HG02623 (cell line): ENCODE measurements around the gene CLUH.

Source experiments
- ATAC-seq: cut with Tn5 transposase; IDR thresholded peaks from one replicate; pipeline ENCODE4 v1.9.1; 2021; ENCODE audit warnings: moderate library complexity; ENCODE audit not compliant: unreplicated experiment

CLUH gene, protein sequence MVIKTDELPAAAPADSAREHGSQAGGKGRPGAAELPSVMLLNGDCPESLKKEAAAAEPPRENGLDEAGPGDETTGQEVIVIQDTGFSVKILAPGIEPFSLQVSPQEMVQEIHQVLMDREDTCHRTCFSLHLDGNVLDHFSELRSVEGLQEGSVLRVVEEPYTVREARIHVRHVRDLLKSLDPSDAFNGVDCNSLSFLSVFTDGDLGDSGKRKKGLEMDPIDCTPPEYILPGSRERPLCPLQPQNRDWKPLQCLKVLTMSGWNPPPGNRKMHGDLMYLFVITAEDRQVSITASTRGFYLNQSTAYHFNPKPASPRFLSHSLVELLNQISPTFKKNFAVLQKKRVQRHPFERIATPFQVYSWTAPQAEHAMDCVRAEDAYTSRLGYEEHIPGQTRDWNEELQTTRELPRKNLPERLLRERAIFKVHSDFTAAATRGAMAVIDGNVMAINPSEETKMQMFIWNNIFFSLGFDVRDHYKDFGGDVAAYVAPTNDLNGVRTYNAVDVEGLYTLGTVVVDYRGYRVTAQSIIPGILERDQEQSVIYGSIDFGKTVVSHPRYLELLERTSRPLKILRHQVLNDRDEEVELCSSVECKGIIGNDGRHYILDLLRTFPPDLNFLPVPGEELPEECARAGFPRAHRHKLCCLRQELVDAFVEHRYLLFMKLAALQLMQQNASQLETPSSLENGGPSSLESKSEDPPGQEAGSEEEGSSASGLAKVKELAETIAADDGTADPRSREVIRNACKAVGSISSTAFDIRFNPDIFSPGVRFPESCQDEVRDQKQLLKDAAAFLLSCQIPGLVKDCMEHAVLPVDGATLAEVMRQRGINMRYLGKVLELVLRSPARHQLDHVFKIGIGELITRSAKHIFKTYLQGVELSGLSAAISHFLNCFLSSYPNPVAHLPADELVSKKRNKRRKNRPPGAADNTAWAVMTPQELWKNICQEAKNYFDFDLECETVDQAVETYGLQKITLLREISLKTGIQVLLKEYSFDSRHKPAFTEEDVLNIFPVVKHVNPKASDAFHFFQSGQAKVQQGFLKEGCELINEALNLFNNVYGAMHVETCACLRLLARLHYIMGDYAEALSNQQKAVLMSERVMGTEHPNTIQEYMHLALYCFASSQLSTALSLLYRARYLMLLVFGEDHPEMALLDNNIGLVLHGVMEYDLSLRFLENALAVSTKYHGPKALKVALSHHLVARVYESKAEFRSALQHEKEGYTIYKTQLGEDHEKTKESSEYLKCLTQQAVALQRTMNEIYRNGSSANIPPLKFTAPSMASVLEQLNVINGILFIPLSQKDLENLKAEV (N-terminal part only)

GRCh38 chr17:2711608-2712299, at the start of gene CLUH:
Gene CLUH (minus strand): TSS chr17:2711764. CDS start chr17:2711661, 103 bp downstream.
- peak; percentile 68 for ATAC-seq

DNA sequence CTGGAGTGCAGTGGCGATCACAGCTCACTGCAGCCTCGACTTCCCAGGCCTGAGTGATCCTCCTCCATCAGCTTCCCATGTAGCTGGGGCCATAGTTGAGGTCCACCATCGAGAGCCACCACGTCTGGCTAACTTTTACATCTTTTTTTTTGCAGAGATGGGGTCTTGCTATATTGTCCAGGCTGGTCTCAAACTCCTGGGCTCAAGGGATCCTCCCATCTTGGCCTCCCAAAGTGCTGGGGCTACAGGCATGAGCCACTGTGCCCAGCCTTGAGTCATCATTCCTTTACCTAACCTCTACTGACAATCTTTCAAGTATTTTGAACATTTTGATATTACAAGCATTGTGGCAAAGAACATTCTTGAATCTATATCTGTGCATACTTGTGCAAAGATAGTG, 47.3 kb upstream of the CLUH start:
- no peak for ATAC-seq

- no peak for ATAC-seq
These were observed 44.5 kb upstream of the CLUH start for GRCh38 chr17:2755891-2756724.

DNA sequence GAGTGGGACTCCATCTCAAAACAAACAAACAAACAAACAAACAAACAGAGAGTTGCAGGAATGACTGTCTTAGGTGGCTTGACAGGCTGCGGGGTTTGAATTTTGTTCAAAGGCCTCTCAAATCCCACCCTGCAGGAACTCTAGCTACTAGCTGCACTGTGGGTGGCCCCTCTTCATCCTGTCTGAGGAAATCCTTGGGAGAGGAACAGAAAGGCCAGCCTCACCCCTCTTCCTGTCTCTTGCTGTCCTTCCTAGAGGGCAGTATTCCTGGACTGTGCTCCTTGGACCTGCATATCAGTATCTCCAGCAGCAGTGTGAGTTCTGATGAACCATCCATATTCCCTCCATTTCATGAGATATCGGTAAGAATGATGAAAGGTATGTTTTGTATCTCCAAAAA, 39.9 kb upstream of the CLUH start:
- ATAC-seq = no peak

DNA sequence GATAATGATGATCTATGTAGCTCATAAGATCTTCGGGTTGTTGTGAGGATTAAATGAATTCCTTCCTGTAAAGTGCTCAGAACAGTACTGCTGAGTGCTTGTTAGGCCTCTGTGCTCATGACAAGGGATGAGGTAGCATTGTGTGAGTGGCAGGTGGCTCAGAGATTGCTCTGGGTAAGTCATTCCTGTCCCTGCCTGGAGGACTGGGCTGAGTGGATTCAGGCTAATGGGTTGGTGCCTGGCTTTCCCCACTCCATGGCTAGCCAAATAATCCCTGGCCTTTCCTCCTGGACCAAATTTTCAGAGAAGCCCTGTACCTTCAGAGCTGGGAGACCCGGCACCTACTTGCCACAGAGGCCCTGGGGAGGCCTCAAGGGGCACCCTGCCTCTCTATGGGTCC, 39.2 kb upstream of the CLUH start:
- no peak for ATAC-seq

- no peak for ATAC-seq
These were observed 38.2 kb upstream of the CLUH start for GRCh38 chr17:2749784-2750181.

- ATAC-seq = no peak
These were observed 37.7 kb upstream of the CLUH start, which contains the start of gene CCDC92B for GRCh38 chr17:2749058-2749783. Gene CCDC92B (minus strand): TSS chr17:2749652. CDS start chr17:2735145, 14,507 bp downstream.

- no peak for ATAC-seq
These were observed 33.9 kb upstream of the CLUH start for GRCh38 chr17:2745317-2746037.

DNA sequence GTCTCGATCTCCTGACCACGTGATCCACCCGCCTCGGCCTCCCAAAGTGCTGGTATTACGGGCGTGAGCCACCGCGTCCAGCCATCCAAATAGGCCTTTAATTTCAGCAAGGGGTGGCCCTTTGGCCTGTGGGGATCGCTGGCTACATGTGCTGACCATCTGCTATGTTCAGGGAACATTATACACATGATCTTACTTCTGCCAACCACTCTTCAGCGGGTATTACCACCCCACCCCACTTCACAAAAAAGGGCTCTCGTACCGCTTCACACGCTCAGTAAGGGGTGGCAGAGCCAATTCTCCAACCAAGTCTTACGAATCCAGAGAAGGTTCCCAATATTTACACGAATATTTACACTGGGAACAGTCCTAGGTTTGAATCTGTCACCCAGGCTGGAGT, 26.1 kb upstream of the CLUH start:
- no peak for ATAC-seq

- ATAC-seq = no peak
These were observed 25.4 kb upstream of the CLUH start for GRCh38 chr17:2736956-2737355.

- ATAC-seq = no peak
These were observed 24.3 kb upstream of the CLUH start for GRCh38 chr17:2735896-2736295.

DNA sequence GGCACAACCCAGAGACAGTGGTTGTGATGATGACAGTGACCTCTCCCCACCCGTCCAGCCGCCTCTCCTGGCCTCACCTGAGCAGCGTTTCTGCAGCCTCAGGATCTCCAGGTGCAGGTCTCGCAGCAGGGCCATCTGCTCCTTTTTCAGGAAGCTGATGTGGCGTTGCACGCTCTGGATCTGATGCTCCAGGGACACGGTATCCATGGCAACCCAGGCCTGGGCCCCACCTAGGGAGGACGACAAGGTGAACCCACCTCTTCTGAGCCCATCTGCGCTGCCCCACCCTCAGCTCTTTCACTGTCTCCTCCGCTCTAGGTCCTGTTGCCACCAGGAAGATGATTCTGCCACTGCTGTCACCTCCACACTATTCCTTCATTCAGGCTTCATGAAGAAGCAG, 23.4 kb upstream of the CLUH start:
- ATAC-seq = no peak

DNA sequence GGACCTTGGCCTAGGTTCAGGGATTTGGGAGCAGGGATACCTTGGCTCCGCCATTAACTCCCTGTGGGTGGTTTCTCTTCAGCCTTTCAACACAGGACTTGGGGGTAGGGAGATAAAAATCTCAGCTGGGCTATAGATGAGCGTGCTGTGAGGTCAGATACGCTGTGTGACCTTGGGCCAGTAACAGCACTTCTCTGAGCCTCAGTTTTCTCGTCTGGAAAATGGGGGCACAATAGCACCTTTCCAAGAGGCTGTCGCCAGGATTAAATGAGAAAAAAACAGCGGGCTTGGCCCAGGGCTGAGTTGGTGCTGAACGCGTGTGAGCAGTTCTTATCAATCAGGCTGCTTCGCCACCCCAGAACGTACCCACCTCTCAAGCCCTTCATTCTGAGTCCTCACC, 20.2 kb upstream of the CLUH start:
- no peak for ATAC-seq

GRCh38 chr17:2730764-2731353, 19.3 kb upstream of the CLUH start:
- ATAC-seq = no peak

- ATAC-seq = no peak
These were observed 13.2 kb upstream of the CLUH start for GRCh38 chr17:2724784-2725164.

DNA sequence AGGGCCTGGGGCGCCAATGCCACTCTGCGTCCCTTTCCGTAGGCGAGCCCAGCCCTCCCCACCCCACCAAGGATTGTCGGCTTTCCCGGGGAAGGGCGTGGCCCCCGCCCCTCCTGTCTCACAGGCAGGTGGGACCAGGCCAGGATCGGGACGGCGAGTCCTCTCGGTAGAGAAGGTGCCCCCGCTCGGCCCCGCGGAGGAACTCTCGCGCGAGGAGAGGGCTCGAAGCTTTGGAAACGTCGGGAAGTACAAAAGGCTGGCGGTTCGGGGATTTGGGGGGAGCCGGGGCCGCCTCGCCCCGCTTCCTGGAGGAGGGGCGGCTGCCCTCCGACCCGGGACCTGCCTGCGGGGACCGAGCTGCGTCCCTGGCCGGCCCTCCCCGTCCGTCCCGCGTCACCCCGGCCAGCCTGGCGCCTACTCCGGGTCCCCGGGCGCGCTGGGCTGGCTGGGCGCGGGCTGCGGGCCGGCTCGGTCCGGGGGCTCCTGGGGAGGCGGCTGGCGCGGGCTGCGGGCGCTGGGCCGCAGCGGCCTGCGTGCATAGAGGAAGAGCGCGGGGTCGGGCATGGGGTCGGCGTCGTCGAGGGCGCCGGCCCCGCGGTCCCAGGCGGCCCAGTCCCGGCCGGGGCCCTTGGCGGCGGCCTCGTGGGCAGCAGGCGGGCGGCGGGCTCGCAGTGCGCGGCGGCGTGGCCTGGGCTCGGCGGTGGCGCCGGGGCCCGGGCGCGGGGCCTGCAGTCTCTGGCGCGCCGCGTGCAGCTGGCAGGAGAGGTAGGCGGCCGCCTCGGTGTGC, 12.6 kb upstream of the CLUH start:
- ATAC-seq = no peak

- no peak for ATAC-seq
These were observed 12.0 kb upstream of the CLUH start for GRCh38 chr17:2723505-2723996.
